NCI-H345 (cell line): ENCODE measurements around the gene FGF6.
"Not testable (repeated sequence)": the region's sequence is repeated elsewhere in the genome, so short reads cannot be mapped to it uniquely, and the experiment has no call there.

Experiments
- DNase-seq: peaks from one replicate; lab custom pipeline; 2025; lab: John Stamatoyannopoulos, UW

Gene FGF6, protein sequence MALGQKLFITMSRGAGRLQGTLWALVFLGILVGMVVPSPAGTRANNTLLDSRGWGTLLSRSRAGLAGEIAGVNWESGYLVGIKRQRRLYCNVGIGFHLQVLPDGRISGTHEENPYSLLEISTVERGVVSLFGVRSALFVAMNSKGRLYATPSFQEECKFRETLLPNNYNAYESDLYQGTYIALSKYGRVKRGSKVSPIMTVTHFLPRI

DNA sequence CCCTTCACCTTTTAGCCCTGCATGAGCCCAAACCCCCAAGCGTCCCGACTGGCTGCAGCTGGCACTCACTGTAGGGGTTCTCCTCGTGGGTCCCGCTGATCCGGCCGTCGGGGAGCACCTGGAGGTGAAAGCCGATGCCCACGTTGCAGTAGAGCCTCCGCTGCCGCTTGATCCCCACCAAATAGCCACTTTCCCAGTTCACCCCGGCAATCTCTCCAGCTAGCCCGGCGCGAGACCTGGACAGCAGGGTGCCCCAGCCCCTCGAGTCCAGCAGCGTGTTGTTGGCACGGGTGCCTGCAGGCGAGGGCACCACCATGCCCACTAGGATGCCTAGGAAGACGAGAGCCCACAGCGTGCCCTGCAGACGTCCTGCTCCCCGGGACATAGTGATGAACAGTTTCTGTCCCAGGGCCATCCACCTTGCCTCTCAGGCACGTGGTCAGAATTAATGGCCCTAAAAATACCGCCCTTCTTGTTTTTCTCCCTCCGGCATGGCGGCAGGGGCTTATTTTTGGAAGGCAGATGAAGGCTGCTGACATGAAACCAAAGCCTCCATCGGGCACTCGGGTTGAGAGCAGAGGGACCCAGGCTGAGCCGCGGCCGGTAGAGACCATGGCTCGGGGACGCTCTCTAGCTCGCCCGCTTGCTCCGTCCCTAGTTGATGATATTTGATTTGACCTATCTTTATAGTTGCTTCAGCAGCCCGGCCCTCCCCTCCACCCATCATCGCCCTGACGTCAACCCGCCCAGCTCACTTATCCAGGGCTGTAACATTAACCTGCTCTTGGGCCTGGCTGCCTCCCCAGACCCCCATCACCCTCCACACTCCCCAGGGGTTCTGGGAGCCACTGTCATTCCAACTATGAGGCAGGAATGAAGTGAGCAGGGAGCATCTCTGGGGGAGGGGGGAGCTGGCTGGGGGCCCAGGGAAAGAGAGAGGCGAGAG is at the start of gene FGF6:
Gene FGF6 (minus strand): TSS at position 660 of the 946 bp plus-strand sequence. CDS start 245 bp downstream, at position 415.
- DNase-seq: no peak

DNA sequence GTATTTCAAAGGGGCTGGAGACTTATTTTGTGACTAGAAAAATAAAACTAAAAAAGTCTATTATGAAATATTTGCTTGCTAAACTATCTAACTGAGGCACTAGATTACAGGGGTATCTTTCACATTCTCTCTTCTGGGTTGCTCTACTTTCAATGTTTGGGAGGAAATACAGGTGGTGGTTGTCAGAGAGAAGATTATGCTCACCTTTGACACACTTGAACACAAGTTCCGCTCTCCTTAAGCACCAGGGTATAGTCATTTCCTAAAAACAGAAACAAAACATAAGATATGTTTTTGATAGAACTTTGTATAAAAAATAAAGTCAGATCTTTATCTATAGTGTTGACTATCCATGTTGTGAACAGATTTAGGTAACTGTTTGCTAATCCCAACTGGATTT is 45.4 kb upstream of the FGF6 start:
- DNase-seq: no peak

DNA sequence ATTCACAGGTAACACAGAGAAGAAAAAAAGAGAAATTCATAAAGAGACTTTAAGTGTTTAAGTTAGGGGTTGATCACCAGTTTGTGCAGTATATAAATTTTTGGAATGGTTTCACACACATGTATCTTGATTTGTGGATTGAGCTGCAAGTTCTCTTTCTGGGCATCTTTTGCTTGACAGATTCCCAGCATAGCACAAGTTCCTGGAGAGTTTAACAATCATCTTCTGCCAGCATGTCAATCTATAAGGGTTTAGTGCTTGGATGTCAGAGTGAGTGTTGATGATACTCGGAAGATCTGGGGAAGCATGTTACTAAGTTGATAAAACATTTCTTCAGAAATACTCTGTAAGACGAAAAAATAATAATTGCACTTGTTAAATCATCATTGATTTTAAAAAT is 43.9 kb upstream of the FGF6 start:
- no peak for DNase-seq

DNA sequence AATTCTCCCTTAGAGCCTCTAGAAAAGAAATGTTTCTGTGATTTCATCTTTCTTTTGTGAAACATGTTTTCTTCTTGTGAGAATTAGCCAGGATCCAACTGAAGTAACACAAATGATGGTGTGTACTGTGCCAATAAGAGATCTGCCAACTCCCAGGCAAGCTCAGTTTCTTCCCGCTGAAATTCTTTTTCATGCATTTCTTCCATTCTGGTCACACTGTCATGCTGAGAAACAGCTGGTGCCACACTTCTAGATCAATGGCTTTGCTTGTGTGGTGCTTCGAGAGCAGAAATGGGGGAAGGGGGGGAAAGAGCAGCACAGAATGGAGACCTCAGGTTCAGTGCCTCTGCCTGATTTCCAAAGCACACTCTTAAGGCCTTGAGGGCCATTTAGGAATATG is 41.4 kb upstream of the FGF6 start:
- no peak for DNase-seq

DNA sequence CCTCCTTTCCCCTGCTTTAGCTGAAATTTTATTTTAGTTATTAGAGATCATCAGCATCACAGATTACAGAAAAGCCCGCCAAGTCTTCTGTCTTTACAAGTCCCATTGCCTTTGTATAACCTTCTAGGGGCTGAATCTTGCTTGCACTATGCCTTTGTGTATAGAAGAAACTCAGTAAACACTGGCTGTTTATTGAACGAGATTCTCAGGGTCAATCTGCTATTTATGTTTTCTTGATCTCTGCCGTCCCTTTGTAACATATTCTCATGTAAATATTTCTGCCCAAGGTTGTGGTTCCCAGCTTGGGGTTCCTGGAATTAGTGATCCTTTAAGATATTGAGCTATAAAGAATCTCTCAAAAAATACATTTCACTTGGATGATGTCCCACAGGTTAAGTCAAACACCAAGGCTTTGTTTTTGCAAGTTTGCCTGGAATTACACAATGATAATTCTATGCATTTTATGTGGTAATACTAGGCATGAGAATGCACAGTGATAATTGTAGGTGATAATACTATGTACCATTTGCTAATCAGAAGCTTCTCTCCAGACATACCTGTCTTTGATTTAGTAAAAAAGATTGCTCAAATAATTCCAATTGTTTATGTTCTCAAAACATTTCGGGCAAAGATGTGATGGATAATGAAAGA is 40.6 kb upstream of the FGF6 start:
- DNase-seq: no peak

DNA sequence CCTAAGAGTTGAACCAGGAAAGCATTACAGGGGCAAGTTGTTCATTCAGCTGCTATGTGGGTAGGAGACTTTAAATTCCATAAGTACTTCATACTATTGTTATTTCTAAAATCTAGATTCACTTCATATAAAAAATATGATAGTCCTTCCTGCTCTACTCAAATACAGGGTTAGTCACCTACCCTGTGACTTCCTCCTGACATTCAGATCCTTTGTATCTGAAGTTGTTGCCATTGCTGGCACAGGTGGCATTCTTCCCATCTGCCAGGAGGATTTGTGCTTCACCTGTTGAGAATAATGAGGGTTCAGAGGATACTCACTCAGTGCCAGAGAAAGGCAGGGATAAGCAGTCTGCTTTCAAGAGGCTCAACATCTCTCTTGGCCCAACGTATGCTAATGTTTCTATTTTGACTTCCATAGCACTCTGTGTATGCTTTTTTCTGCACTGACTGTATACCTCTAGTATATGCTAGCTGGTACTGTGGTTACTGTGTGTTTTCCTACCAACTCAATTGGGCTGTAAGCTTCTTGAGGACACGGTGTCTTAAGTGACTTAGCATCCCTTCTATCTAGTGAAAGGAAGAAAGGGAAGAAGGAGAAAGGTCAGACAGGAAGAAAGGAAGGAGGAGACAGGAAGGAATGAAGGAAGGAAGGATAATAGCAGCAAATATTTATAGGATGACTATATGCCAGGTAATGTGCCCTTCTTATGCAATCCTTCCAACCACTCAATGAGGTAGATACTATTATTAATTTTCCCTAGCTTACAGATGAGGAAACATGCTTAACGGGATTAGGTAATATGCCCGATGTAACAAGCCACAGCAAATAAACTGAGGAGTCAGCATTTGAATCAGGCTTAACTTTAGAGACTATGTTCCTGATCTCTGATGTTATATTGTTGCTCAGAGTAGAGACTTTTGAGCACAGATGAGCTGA is 38.5 kb upstream of the FGF6 start:
- DNase-seq: peak; percentile 77

DNA sequence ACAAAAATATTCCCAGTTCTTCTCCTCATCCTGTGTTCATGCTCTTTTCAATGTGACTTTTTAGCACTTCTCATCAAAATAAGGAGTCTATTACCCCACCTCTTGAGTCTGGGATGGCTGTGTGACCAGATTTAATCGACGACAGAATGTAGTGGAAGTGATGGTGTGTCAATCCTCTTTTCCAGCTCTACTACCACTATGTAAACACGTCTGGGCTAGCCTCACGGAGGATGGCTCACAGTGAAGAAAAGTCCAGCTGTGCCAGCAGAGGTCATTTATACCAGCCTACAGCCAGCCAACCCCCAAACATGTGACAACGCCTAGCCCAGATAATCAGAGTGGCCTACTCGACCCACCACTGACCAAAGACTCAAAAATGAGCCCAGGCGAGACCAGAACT is 37.3 kb upstream of the FGF6 start:
- DNase-seq: no peak

DNA sequence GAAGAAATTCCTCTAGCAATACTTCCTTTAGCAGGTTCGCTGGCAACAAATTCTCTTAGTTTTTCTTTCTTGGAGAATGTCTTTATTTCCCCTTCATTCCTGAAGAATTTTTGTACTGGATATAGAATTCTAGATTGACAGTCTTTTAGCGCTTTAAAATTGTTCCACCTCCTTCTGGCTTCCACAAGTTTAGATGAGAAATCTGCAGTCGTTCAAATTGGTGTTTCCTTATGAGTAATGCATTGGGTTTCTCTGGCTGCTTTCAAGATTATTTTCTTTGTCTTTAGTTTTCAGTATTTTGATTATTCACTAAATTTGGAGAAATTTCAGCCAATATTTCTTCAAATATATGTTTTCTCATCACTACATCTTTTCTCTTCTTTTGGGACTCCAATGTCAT is 33.3 kb upstream of the FGF6 start:
- DNase-seq: no peak

DNA sequence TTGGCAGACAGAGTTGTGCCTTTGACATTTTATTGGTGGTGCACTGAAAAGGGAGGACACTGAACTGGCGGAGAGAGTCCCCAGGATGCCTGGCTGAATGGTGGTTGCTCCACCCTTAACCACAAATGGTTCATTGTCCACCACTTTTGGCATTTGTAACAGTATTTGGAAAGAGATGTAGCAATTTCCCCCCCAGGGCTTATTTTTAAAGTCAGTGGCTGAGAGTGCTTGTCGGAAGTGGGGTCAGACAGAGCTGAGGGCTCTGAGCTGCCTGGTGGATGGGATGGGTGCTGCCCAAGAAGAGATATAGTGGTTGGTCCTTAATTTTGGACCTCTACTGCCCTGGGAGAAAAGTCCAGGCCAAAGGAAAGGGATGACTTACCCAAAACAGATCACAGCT is 31.5 kb upstream of the FGF6 start:
- no peak for DNase-seq

DNA sequence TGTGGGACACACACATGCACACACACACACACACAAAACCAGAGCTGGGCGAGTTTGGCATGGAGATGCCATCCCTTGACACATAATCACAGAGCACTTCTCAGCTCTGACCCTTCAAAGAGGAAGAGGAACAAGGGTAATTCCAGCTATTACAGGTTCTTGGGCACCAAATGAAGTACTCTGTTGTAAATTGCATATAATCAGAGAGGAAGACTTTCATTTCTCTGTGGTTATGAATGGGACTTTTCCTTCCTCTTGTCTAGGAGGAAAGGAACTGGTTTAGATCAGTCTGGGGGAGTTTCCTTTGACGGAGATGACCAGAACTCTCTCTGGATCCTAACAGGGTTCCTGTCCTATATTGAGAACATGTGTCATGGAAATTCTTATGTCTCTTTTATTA is 26.4 kb upstream of the FGF6 start:
- DNase-seq: no peak

DNA sequence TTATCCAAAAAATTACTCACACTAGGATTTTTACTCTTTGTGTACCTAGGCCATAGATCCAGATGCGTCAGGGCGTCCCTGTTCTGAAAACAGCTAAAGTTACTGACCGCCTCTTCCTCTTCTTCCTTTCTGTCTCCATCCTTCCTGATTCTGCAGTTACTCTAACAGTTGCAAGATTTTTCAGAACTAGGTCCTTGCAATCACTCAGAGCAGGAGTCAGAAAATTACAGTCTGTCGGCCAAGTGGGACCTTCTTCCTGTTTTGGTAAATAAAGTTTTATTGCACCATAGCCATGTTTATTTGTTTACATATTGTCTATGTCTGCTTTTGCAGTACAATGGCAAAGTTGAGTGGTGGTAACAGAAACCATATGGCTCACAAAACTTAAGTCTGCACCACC is 25.6 kb upstream of the FGF6 start:
- DNase-seq: no peak

DNA sequence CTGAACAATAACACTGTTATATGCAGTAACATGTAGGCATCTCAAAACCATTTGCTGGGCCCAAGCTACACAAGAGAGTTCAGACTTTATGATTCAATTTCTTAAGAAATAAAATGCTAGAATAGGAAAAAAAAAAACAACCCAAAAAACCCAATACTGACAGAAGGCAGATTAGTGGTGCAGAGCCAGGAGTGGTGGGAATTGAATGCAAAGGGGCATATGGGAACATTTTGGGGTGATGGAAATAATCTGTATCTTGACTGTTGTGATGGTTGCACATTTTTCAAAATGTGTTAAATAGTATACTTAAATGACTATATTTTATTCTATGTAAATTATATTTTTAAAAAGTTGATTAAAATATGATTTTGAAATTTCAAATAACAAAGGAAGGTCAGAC is 23.4 kb upstream of the FGF6 start:
- DNase-seq: no peak

DNA sequence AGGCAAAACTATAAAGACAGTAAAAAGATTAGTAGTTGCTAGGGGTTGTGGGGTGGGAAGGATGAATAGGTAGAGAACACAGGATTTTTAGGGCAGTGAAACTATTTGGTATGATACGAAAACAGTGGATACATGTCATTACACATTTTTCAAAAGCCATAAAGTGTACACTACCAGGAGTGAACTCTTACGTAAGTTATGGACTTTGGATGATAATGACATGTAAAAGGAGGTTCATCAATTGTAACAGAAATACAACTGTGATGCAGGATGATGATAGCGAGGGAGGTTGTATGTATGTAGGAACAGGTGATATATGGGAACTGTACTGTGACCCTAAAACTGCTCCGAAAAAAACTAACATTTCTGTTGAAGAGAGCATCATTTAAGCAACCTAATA is 15.1 kb upstream of the FGF6 start:
- DNase-seq: no peak

DNA sequence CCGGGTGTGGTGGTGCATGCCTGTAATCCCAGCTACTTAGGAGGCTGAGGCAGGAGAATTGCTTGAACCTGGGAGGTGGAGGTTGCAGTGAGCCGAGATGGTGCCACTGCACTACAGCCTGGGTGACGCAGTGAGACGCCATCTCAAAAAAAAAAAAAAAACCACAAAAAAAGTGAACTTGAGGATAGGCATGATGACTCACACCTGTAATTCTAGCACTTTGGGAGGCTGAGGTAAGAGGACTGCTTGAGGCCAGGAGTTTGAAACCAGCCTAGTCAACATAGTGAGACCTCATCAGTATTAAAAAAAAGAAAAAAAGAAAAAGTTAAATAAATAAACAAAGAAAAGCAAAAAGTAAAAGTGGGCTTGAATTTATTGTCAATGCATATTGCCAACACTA is 10.2 kb upstream of the FGF6 start:
- not testable (repeated sequence) for DNase-seq

DNA sequence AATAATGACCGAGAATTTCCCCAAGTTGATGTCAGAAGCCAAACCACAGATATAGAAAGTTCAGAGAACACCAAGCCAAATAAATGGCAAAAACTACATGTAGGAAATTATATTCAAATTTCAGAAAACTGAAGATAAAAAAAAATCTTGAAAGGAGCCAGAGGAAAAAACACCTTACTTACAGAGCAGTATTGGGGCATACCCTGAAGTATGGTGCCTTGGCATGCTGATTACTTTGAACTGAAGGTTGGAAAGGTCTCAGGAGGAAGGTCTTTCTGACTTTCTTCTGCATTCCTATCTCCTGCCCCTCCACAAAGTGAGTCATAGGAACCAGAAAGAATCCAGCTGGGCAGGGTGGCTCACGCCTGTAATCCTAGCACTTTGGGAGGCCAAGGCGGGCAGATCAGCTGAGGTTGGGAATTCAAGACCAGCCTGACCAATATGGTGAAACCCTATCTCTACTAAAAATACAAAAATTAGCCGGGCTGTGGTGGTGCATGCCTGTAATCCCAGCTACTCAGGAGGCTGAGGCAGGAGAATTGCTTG is 8.8 kb upstream of the FGF6 start:
- no peak for DNase-seq

DNA sequence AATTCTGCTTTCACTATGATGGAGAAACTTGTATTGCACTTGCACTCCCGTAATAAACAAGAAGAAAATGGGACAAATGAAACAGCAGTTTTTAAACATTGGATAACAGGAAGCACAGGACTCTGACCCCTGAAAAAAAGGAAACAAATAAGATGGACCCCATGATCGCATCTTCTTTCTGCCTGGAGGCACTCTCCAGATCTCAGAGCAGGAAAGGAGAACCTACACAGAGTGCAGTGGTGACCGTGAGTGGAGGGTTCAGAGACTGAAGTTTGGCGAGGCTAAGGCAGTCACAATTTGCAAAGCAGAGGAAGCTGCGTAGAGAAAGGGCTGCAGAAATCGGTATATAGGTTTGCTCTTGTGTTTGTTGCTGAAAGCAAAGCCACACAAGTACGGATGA is 6.1 kb upstream of the FGF6 start:
- DNase-seq: no peak

DNA sequence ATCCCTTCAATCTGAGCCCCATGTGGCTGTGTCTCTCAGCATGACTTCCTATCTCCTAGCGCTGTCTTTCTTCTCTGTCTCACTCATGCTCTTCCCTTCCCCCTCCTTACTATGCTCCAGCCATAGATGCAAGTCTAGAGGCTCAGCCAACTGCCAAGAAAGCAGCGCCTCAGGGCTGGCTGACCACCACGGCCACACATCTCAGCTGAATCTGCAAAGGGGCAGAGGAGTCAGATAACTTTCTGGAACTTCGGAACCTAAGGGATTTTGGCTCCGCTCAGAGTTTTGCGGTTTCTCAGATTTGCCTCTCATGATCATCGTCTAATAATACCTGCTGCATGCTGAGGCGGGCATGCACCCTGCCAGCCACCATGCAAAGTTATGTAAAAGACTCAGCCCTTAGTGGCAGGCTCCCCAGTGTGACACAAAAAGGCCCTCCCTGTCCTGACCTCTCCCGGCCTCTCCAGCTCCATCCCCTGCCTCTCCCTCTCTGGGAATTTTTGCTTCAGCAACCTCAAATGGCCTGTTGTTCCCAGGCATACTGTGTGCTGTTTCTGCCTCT is 5.0 kb upstream of the FGF6 start:
- no peak for DNase-seq

DNA sequence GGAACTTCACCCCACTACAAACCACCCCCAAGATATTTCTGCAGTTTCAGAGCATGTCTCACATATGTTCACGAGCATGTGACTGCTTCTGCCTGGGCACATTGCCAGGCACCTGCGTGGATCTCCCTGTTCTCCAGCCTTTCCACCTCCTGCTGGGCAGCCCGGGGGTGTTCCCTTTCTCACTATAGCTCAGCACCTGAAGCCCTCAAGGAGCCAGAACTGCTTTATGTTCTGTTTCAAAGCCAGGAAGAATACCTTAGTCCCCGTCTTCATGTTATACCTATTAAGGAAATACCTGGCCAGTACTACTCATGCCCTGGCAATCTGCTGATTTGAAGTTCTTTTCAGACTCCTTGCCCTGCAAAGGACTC is 4.2 kb upstream of the FGF6 start:
- peak; percentile 92 for DNase-seq

DNA sequence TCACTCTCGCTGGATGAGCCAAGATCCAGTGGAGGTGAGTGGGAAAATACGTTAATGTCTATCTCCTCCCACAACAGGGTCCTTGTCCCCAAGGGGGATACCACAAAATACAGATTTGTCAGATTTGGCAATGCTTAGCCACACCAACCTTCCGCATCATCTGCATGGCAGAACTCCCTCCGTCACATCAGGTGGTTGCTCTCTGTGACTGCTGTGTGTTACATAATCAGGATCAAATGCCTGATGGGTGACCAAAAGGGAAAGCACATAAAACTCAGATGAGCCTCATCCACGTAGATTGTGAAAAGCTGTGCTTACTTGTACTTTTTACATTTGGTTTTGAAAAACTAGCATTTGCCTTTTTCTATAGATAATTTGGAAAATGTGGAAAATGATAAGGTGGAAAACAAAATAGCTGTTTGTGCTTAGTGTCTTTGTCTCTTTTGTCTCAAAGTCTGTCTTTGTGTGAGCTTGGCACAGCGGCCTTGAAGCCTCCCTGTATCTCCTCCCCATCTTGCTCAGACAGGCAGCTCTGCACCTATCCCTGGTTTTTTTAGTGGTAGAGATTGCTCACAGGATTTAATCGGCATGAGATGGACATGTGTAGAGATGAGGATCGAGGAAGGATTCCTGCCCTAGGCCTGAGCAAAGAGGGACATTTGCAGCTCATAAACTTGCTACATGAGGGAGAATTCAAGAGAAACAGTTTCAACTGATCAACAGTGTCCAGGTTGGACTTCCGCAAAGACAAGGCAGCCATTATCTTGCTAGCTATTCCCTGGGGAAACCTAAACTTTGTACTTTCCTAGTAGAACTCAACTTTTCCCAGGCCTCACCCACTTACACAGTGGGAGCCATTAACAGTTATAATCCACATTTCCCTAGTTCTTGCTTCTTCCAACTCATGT is 3.6 kb upstream of the FGF6 start:
- no peak for DNase-seq

DNA sequence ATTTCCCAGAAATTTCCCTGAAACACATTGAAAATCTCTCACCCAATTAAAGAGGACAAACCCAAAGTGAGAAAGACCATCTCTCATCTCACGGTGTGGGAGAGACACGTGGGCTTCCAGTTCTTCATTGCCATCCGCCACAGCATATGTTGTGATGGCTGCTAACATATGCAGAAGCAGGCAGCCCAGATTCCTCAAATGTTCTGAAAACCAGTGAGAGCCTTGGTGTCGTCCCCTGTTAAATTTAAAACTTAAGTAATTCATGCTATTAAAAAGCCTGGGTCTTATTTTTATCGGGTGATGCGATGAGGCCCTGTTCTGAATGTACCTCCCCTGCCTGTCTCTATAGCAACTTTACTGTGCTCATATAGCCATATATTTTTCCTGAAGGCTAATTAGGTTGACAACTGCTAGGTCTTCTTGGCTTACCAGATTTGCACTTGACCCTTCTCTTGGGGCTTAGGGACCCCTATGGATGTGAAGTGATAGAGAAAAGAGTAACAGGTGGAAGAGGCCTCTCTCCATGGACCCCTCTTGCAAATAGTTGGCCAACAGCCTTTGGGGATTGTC is 2.8 kb upstream of the FGF6 start:
- DNase-seq: no peak
